Esophagus muscularis mucosa (tissue), 3 donors: Measurements from ENCODE around the gene NUP98.

Source experiments
- EP300 ChIP-seq: sonication (generic); formaldehyde crosslinking; IDR thresholded peaks from one replicate; pipeline ENCODE4 v1.6.1; 2017; ENCODE audit warnings: antibody characterized with exemption
- TF ChIP-seq, protein P1 (sequence below), 3 experiments: fragments of 200-600 bp in 2 of 3; fragments of 450-650 bp in 1 of 3; sonication (generic) in 2 of 3; IDR thresholded peaks; one replicate each; pipeline ENCODE4 v1.5.1; 2017 to 2019; ENCODE audit warnings: antibody characterized with exemption in 3 of 3, mild to moderate bottlenecking in 2 of 3, moderate library complexity in 1 of 3

DNA sequence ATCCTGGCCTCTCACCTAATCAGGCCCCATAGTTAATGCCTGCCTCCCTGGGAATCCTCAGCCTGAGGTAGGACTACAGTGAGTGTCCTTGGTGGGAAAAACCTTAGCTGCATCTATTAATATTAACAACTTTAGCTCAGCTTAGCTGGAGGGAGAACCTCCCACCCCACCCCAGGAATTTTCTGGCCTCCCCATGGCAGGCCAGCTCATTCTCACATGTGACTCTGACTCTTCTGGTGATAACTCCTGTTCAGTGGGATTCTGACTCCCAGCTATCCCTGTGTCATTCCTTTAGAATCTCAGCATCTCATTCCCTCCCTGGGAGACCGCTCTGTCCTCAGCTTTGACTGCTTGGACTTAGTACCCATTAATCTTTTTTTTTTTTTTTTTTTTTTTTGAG is 170.1 kb downstream of the NUP98 start:
- TF ChIP-seq EP300, result no peak
- TF ChIP-seq, protein P1, sequence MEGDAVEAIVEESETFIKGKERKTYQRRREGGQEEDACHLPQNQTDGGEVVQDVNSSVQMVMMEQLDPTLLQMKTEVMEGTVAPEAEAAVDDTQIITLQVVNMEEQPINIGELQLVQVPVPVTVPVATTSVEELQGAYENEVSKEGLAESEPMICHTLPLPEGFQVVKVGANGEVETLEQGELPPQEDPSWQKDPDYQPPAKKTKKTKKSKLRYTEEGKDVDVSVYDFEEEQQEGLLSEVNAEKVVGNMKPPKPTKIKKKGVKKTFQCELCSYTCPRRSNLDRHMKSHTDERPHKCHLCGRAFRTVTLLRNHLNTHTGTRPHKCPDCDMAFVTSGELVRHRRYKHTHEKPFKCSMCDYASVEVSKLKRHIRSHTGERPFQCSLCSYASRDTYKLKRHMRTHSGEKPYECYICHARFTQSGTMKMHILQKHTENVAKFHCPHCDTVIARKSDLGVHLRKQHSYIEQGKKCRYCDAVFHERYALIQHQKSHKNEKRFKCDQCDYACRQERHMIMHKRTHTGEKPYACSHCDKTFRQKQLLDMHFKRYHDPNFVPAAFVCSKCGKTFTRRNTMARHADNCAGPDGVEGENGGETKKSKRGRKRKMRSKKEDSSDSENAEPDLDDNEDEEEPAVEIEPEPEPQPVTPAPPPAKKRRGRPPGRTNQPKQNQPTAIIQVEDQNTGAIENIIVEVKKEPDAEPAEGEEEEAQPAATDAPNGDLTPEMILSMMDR (IDR thresholded peaks at IDR 0.05), result no peak
